GM12878 (cell line): ENCODE data around the gene SPINK6.

Source experiments
- EZH2 ChIP-seq: IDR thresholded peaks from 2 replicates; pipeline ENCODE4 v1.6.1; 2012; ENCODE audit warnings: low read depth, mild to moderate bottlenecking, control low read depth, inconsistent platforms, low read length, borderline replicate concordance; ENCODE audit not compliant: control insufficient read depth
- GABPA ChIP-seq: IDR thresholded peaks from 2 replicates; pipeline ENCODE4 v1.6.1; 2014; ENCODE audit warnings: antibody characterized with exemption, low read depth, mild to moderate bottlenecking, inconsistent platforms
- HDAC2 ChIP-seq: fragments of 200-600 bp; sonication (generic); IDR thresholded peaks from 2 replicates; pipeline ENCODE4 v1.6.1; 2017
- HDGF ChIP-seq: fragments of 450-650 bp; IDR thresholded peaks from 2 replicates; pipeline ENCODE4 v1.6.1; 2016; ENCODE audit warnings: antibody characterized with exemption
- IKZF1 ChIP-seq: fragments of 450-650 bp; conservative IDR thresholded peaks from 2 replicates; pipeline ENCODE4 v1.6.1; 2017; ENCODE audit warnings: antibody characterized with exemption, mild to moderate bottlenecking
- NRF1 ChIP-seq: conservative IDR thresholded peaks from 2 replicates; pipeline ENCODE4 v1.6.1; 2011; ENCODE audit warnings: mild to moderate bottlenecking, low read depth, low read length, improper control_type of control experiment
- SPI1 ChIP-seq: IDR thresholded peaks from 2 replicates; pipeline ENCODE4 v1.6.1; 2011; ENCODE audit warnings: low read depth, mild to moderate bottlenecking, low read length, moderate library complexity, borderline replicate concordance; ENCODE audit not compliant: insufficient read depth
- SUPT20H ChIP-seq: IDR thresholded peaks from 2 replicates; pipeline ENCODE4 v1.6.1; 2011; ENCODE audit warnings: low read depth, mild to moderate bottlenecking, low read length, moderate library complexity, borderline replicate concordance; ENCODE audit not compliant: control insufficient read depth
- TAF1 ChIP-seq: IDR thresholded peaks from 2 replicates; pipeline ENCODE4 v1.6.1; 2011; ENCODE audit warnings: mild to moderate bottlenecking, low read depth, low read length, borderline replicate concordance
- YY1 ChIP-seq: IDR thresholded peaks from 2 replicates; pipeline ENCODE4 v1.6.1; 2011; ENCODE audit warnings: low read depth, mild to moderate bottlenecking, low read length
- ZBED1 ChIP-seq: IDR thresholded peaks from 2 replicates; pipeline ENCODE4 v1.6.1; 2016; ENCODE audit warnings: borderline replicate concordance
- TF ChIP-seq, protein P1 (sequence below): IDR thresholded peaks from 2 replicates; pipeline ENCODE4 v1.6.1; 2011; ENCODE audit warnings: low read depth, low read length, improper control_type of control experiment, borderline replicate concordance
- TF ChIP-seq, protein P2 (sequence below), 3 experiments: IDR thresholded peaks in 2 of 3; conservative IDR thresholded peaks in 1 of 3; 2 replicates each; pipeline ENCODE4 v1.5.1; 2011; ENCODE audit warnings: low read depth in 3 of 3, low read length in 3 of 3, mild to moderate bottlenecking in 3 of 3, control low read depth in 2 of 3, moderate library complexity in 2 of 3, inconsistent platforms in 1 of 3, mixed read lengths in 1 of 3; ENCODE audit not compliant: control insufficient read depth in 2 of 3, insufficient read depth in 1 of 3; ENCODE audit errors: extremely low read depth in 1 of 3
- TF ChIP-seq, protein P3 (sequence below): IDR thresholded peaks from 2 replicates; pipeline ENCODE4 v1.6.1; 2012; ENCODE audit warnings: mild to moderate bottlenecking, low read depth, low read length

DNA sequence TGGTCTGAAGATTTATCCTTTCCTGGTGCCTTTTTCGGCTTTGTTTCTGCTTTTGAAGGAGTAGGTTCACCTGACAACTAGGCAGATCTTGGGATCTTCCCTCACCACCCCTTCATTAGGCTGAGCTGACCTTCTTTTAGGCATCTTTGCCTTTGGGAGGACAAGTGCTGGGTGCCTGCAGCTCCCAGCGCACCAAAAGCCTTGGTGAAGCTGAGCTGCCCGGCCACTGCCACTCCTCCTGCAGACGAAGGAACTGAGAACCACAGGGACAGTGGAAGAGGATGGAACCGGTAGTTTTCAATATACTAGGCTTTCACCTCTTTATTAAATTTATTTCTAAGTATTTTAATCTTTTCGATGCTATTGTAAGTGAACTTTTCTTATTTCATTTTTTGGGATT is 18.7 kb downstream of the SPINK6 start:
- no peak for TF ChIP-seq EZH2
- TF ChIP-seq TAF1, result no peak
- no peak for TF ChIP-seq HDAC2
- TF ChIP-seq, protein P1, sequence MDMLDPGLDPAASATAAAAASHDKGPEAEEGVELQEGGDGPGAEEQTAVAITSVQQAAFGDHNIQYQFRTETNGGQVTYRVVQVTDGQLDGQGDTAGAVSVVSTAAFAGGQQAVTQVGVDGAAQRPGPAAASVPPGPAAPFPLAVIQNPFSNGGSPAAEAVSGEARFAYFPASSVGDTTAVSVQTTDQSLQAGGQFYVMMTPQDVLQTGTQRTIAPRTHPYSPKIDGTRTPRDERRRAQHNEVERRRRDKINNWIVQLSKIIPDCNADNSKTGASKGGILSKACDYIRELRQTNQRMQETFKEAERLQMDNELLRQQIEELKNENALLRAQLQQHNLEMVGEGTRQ, result no peak
- TF ChIP-seq YY1, result no peak
- no peak for TF ChIP-seq SPI1
- TF ChIP-seq, protein P2, sequence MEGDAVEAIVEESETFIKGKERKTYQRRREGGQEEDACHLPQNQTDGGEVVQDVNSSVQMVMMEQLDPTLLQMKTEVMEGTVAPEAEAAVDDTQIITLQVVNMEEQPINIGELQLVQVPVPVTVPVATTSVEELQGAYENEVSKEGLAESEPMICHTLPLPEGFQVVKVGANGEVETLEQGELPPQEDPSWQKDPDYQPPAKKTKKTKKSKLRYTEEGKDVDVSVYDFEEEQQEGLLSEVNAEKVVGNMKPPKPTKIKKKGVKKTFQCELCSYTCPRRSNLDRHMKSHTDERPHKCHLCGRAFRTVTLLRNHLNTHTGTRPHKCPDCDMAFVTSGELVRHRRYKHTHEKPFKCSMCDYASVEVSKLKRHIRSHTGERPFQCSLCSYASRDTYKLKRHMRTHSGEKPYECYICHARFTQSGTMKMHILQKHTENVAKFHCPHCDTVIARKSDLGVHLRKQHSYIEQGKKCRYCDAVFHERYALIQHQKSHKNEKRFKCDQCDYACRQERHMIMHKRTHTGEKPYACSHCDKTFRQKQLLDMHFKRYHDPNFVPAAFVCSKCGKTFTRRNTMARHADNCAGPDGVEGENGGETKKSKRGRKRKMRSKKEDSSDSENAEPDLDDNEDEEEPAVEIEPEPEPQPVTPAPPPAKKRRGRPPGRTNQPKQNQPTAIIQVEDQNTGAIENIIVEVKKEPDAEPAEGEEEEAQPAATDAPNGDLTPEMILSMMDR (IDR thresholded peaks at IDR 0.05 in 2 of 3, conservative IDR thresholded peaks at IDR 0.05 in 1 of 3; ENCODE audit: control insufficient read depth in 2 of 3, extremely low read depth in 1 of 3, insufficient read depth in 1 of 3, low read depth in 3 of 3, low read length in 3 of 3), result no peak
- TF ChIP-seq ZBED1, result no peak
- TF ChIP-seq GABPA, result no peak
- TF ChIP-seq, protein P3, sequence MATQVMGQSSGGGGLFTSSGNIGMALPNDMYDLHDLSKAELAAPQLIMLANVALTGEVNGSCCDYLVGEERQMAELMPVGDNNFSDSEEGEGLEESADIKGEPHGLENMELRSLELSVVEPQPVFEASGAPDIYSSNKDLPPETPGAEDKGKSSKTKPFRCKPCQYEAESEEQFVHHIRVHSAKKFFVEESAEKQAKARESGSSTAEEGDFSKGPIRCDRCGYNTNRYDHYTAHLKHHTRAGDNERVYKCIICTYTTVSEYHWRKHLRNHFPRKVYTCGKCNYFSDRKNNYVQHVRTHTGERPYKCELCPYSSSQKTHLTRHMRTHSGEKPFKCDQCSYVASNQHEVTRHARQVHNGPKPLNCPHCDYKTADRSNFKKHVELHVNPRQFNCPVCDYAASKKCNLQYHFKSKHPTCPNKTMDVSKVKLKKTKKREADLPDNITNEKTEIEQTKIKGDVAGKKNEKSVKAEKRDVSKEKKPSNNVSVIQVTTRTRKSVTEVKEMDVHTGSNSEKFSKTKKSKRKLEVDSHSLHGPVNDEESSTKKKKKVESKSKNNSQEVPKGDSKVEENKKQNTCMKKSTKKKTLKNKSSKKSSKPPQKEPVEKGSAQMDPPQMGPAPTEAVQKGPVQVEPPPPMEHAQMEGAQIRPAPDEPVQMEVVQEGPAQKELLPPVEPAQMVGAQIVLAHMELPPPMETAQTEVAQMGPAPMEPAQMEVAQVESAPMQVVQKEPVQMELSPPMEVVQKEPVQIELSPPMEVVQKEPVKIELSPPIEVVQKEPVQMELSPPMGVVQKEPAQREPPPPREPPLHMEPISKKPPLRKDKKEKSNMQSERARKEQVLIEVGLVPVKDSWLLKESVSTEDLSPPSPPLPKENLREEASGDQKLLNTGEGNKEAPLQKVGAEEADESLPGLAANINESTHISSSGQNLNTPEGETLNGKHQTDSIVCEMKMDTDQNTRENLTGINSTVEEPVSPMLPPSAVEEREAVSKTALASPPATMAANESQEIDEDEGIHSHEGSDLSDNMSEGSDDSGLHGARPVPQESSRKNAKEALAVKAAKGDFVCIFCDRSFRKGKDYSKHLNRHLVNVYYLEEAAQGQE, result no peak
- TF ChIP-seq SUPT20H, result no peak
- no peak for TF ChIP-seq IKZF1
- no peak for TF ChIP-seq NRF1
- TF ChIP-seq HDGF, result no peak
